ENCODE measurements around the gene PLXNA2.

PLXNA2 gene

DNA sequence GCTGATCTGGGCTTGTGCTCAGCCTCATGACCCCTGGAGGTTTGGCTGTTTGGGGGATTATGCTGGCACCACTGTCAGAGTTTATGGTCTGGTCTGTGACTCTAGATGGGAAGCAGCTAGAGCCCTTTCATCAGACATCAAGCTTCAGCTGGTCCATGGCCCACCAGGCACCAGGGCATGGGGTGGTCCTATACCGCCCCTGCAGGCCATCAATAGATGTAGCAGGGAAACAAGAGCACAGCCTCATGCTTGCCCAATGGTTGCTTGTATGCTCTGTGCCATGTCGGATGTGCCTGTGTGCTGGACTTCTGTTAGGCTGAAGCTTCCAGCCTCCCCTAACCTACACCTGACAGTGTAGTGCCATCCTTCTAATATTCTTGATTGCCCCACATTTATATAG lies 262.2 kb downstream of the PLXNA2 start:
- FAIRE-seq (no peak), DNase-seq (ENCODE audit: low spot score) (no peak)

- DNase-seq (ENCODE audit: low spot score) (no peak), FAIRE-seq (no peak)
These were observed 265.7 kb downstream of the PLXNA2 start for GRCh38 chr1:207978441-207978840.

DNA sequence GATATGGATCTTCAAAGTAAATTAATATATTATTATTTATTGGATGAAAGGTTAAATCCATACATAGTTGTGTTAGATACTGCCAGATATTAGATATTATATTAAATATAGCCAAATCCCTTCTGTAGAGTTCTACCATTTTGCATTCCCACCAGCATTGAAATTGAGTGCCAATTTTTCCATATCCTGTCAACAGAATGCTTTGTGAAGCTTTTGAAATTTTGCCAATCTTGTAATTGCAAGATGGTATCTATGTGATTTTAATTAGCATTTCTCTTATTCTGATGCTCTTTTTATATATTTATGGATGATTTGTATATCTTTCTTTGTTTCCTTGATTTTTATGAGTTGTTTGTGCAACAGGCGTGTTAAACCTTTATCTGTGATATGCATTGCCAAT lies 266.3 kb downstream of the PLXNA2 start:
- FAIRE-seq, result no peak
- no peak for DNase-seq (ENCODE audit: low spot score)

- FAIRE-seq, result no peak
- no peak for DNase-seq (ENCODE audit: low spot score)
These were observed 270.2 kb downstream of the PLXNA2 start for GRCh38 chr1:207973898-207974568.

GRCh38 chr1:207972337-207972736 lies 271.8 kb downstream of the PLXNA2 start:
- no peak for DNase-seq (ENCODE audit: low spot score)
- FAIRE-seq, result no peak
